H1 (cell line): Measurements from ENCODE around the gene GSG1L.

ENCODE experiments used
- ATF2 ChIP-seq: IDR thresholded peaks from 2 replicates; pipeline ENCODE4 v1.6.1; 2012; ENCODE audit warnings: low read length, inconsistent platforms
- CEBPB ChIP-seq: IDR thresholded peaks from 2 replicates; pipeline ENCODE4 v1.6.1; 2012; ENCODE audit warnings: low read depth, low read length
- CREB1 ChIP-seq: IDR thresholded peaks from 2 replicates; pipeline ENCODE4 v1.6.1; 2012; ENCODE audit warnings: inconsistent platforms
- E2F6 ChIP-seq: IDR thresholded peaks from 2 replicates; pipeline ENCODE4 v1.6.1; 2012; ENCODE audit warnings: inconsistent platforms
- EGR1 ChIP-seq: IDR thresholded peaks from 2 replicates; pipeline ENCODE4 v1.6.1; 2011; ENCODE audit warnings: low read depth, low read length, borderline replicate concordance
- EP300 ChIP-seq, 2 experiments: IDR thresholded peaks; 1 replicate in 1 of 2; 2 replicates in 1 of 2; pipeline ENCODE4 v1.6.1; 2011 to 2012; ENCODE audit warnings: low read depth in 2 of 2, low read length in 2 of 2, mild to moderate bottlenecking in 2 of 2, borderline replicate concordance in 1 of 2, inconsistent platforms in 1 of 2, moderate library complexity in 1 of 2
- JUN ChIP-seq: IDR thresholded peaks from 2 replicates; pipeline ENCODE4 v1.6.1; 2011; ENCODE audit warnings: low read depth, mild to moderate bottlenecking, improper control_type of control experiment, low read length
- KDM4A ChIP-seq: IDR thresholded peaks from one replicate; pipeline ENCODE4 v1.7.1; 2012; ENCODE audit warnings: low read depth, mild to moderate bottlenecking, moderate library complexity, low read length, inconsistent platforms; ENCODE audit not compliant: severe bottlenecking
- KDM5A ChIP-seq: fragments of 200-600 bp; IDR thresholded peaks from 2 replicates; pipeline ENCODE4 v1.7.1; 2012; ENCODE audit warnings: mild to moderate bottlenecking, low read length, inconsistent platforms, mixed read lengths
- POLR2AphosphoS5 ChIP-seq: IDR thresholded peaks from 2 replicates; pipeline ENCODE4 v1.6.1; 2011; ENCODE audit warnings: low read depth, low read length
- SIN3A ChIP-seq, 2 experiments: IDR thresholded peaks in 1 of 2; conservative IDR thresholded peaks in 1 of 2; 2 replicates each; pipeline ENCODE4 v1.6.1; 2011 to 2012; ENCODE audit warnings: low read length in 2 of 2, improper control_type of control experiment in 1 of 2, low read depth in 1 of 2, mild to moderate bottlenecking in 1 of 2
- SIX5 ChIP-seq: IDR thresholded peaks from 2 replicates; pipeline ENCODE4 v1.6.1; 2011; ENCODE audit warnings: mild to moderate bottlenecking, low read depth, low read length
- TF ChIP-seq, protein P1 (sequence below): IDR thresholded peaks from 2 replicates; pipeline ENCODE4 v1.6.1; 2011; ENCODE audit warnings: low read depth, mild to moderate bottlenecking, low read length; ENCODE audit not compliant: insufficient read depth
- TF ChIP-seq, protein P2 (sequence below), 3 experiments: IDR thresholded peaks; 1 replicate in 2 of 3; 2 replicates in 1 of 3; pipeline versions ENCODE4 v1.5.1 to v1.6.1; 2011; ENCODE audit warnings: low read length in 3 of 3, mild to moderate bottlenecking in 3 of 3, inconsistent platforms in 2 of 3, low read depth in 1 of 3, moderate library complexity in 1 of 3; ENCODE audit not compliant: insufficient read depth in 1 of 3; ENCODE audit errors: control extremely low read depth in 1 of 3

DNA sequence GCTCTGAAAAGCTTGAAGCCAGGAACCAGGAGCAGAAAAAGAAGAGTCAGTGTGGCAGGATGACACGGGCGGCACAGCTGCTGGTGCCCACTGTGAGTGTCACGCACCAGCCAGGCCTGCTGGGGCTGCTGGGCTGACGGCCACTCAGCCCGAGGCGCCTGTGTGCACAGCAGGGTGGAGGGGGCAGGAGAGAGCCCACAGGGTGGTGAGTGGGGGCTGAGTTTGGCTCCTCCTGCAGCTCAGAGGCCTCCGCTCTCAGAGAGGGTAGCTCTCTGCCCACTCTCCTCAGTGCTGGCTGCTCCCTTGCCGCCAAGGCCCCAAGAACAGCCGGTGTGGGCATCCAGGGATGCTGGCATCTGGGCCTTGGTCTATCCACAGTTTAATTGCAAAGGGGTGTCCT is 59.6 kb downstream of the GSG1L start:
- TF ChIP-seq KDM5A (no peak), CEBPB (no peak), E2F6 (no peak), CREB1 (no peak), EGR1 (no peak), POLR2AphosphoS5 (no peak), SIN3A (conservative IDR thresholded peaks at IDR 0.05 in 1 of 2, IDR thresholded peaks at IDR 0.05 in 1 of 2; ENCODE audit: low read depth in 1 of 2, low read length in 2 of 2) (no peak), EP300 (IDR thresholded peaks at IDR 0.05; ENCODE audit: borderline replicate concordance in 1 of 2, low read depth in 2 of 2, low read length in 2 of 2) (no peak), KDM4A (no peak), SIX5 (no peak), JUN (no peak), ATF2 (no peak)
- TF ChIP-seq, protein P1, sequence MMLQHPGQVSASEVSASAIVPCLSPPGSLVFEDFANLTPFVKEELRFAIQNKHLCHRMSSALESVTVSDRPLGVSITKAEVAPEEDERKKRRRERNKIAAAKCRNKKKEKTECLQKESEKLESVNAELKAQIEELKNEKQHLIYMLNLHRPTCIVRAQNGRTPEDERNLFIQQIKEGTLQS: no peak
- TF ChIP-seq, protein P2, sequence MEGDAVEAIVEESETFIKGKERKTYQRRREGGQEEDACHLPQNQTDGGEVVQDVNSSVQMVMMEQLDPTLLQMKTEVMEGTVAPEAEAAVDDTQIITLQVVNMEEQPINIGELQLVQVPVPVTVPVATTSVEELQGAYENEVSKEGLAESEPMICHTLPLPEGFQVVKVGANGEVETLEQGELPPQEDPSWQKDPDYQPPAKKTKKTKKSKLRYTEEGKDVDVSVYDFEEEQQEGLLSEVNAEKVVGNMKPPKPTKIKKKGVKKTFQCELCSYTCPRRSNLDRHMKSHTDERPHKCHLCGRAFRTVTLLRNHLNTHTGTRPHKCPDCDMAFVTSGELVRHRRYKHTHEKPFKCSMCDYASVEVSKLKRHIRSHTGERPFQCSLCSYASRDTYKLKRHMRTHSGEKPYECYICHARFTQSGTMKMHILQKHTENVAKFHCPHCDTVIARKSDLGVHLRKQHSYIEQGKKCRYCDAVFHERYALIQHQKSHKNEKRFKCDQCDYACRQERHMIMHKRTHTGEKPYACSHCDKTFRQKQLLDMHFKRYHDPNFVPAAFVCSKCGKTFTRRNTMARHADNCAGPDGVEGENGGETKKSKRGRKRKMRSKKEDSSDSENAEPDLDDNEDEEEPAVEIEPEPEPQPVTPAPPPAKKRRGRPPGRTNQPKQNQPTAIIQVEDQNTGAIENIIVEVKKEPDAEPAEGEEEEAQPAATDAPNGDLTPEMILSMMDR (IDR thresholded peaks at IDR 0.05; ENCODE audit: control extremely low read depth in 1 of 3, insufficient read depth in 1 of 3, low read depth in 1 of 3, low read length in 3 of 3): no peak
